ENCODE results near the gene NDUFB10.

The NDUFB10 gene

DNA sequence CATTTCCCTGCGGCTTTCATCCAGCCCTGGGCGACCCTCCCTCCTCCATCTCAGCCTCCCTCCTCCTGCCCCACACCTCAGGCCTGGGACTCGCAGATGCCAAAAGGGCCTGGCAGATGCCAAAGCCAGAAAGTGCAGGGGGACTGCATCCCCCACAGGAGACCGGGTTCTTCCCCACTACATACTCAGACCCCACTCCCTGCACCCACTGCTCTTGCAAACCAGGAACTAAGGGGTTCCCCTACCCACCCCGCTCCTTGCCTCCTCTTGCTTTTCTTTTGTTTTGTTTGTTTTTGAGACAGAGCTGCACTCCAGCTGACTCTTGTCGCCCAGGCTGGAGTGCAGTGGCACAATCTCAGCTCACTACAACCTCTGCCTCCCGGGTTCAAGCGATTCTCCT is 44.4 kb upstream of the NDUFB10 start:
- no peak for DNase-seq (ENCODE audit: low spot score)
- TF ChIP-seq, protein P1, sequence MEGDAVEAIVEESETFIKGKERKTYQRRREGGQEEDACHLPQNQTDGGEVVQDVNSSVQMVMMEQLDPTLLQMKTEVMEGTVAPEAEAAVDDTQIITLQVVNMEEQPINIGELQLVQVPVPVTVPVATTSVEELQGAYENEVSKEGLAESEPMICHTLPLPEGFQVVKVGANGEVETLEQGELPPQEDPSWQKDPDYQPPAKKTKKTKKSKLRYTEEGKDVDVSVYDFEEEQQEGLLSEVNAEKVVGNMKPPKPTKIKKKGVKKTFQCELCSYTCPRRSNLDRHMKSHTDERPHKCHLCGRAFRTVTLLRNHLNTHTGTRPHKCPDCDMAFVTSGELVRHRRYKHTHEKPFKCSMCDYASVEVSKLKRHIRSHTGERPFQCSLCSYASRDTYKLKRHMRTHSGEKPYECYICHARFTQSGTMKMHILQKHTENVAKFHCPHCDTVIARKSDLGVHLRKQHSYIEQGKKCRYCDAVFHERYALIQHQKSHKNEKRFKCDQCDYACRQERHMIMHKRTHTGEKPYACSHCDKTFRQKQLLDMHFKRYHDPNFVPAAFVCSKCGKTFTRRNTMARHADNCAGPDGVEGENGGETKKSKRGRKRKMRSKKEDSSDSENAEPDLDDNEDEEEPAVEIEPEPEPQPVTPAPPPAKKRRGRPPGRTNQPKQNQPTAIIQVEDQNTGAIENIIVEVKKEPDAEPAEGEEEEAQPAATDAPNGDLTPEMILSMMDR (IDR thresholded peaks at IDR 0.05; ENCODE audit: extremely low read depth, missing control alignments) = no peak

- no peak for DNase-seq (ENCODE audit: low spot score)
- TF ChIP-seq, protein P1 (IDR thresholded peaks at IDR 0.05; ENCODE audit: extremely low read depth, missing control alignments) = no peak
These were observed 43.4 kb upstream of the NDUFB10 start for GRCh38 chr16:1915732-1916639.

GRCh38 chr16:1916640-1916990 is 42.7 kb upstream of the NDUFB10 start:
- no peak for DNase-seq (ENCODE audit: low spot score)
- TF ChIP-seq, protein P1 (IDR thresholded peaks at IDR 0.05; ENCODE audit: extremely low read depth, missing control alignments) = no peak

GRCh38 chr16:1917056-1917664 is 42.2 kb upstream of the NDUFB10 start:
- TF ChIP-seq, protein P1 (IDR thresholded peaks at IDR 0.05; ENCODE audit: extremely low read depth, missing control alignments) = no peak
- no peak for DNase-seq (ENCODE audit: low spot score)

- TF ChIP-seq, protein P1 (IDR thresholded peaks at IDR 0.05; ENCODE audit: extremely low read depth, missing control alignments) = no peak
- DNase-seq (ENCODE audit: low spot score) = no peak
These were observed 41.5 kb upstream of the NDUFB10 start for GRCh38 chr16:1917665-1918350.

DNA sequence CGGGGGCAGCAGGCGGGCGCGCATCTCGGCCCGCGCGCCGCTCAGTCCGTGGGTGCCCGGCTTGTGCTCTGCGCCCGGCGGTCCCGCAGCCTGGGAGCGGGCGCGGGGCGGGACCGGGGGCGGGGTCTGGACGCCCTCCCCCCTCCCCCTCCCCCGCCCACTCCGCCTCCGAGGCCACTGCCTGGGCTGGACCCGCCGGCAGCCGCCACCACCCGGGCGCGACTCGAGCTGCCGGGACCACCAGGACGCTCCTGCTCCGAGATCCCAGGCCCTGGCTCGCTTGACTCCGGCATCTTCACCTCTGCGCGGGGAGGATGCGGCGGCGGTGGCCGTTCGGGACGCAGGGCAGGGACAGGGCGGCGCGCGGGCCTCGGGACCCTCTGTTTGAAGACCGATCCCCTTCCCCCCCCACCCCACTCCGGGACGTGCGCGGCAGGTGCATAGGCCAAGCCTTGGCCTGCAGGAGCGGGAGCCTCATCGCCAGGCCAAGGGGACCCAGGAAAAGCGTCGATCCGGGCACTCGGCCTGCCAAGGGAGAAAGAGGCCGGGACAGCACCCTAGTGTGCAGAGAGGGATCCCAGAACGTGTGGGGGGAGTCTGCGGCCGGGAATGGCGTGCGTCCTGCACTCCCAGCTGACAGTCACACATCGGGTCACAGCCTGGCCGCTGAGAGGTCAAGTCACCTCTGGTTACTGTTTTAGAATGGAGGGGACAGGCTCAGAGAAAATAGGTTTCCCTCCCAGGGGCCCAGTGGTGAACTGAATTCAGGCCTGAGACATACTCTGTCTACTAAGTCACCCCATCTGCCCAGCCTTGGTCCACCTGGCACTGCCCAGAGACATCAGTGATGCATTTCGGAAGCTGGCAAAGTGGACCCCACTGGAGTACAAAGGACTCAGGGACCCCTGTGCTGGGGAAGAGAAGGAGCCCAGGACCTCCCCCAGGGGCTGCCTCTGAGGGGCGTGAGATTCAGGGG is 40.7 kb upstream of the NDUFB10 start, which contains the start of gene HS3ST6:
TSS of gene HS3ST6 (minus strand) at position 65 of the 976 bp plus-strand sequence. CDS start 92 bp downstream, outside the sequence.
- DNase-seq (ENCODE audit: low spot score) = no peak
- TF ChIP-seq, protein P1 (IDR thresholded peaks at IDR 0.05; ENCODE audit: extremely low read depth, missing control alignments) = no peak
